Hepatocyte (in vitro differentiated cells): ENCODE results near the gene SPATA12.

ENCODE experiments used
- CTCF ChIP-seq: fragments of 200-600 bp; sonication (generic); IDR thresholded peaks from 2 replicates; pipeline ENCODE4 v1.5.1; 2016; ENCODE audit warnings: antibody characterized with exemption, mild to moderate bottlenecking; ENCODE audit not compliant: poor library complexity
- EZH2 ChIP-seq: fragments of 200-600 bp; sonication (generic); IDR thresholded peaks from 2 replicates; pipeline ENCODE4 v1.6.1; 2016; ENCODE audit warnings: antibody characterized with exemption, mild to moderate bottlenecking, borderline replicate concordance
- EZH2phosphoT487 ChIP-seq: fragments of 200-600 bp; sonication (generic); IDR thresholded peaks from one replicate; pipeline ENCODE4 v1.6.1; 2018; ENCODE audit warnings: antibody characterized with exemption, mild to moderate bottlenecking, low read depth, moderate library complexity; ENCODE audit not compliant: unreplicated experiment, severe bottlenecking

GRCh38 chr3:57076422-57076951 lies 16.0 kb downstream of the SPATA12 start:
- TF ChIP-seq CTCF = no peak
- TF ChIP-seq EZH2 = no peak
- TF ChIP-seq EZH2phosphoT487 = no peak
